Common myeloid progenitor, CD34-positive (primary cell): ENCODE results near the gene SMOC2.

Experiments used
- CTCF ChIA-PET: fragments of 350-600 bp; sonication (Branson Sonifier 250); formaldehyde crosslinking; loops from one replicate; lab custom pipeline; 2021; ENCODE audit warnings: antibody characterized with exemption; lab: Charles Lee
- POLR2A ChIA-PET: fragments of 350-600 bp; sonication (Branson Sonifier 250); formaldehyde crosslinking; loops from one replicate; lab custom pipeline; 2021; ENCODE audit warnings: antibody characterized with exemption; lab: Charles Lee
- DNase-seq, 3 donors: peaks; one replicate each; pipeline versions ENCODE4 v3.0.0 to v3.0.0-alpha.2; 2013
- H3K27ac ChIP-seq, 2 experiments: 1 replicate in 1 of 2; 2 replicates in 1 of 2; pipeline ENCODE4 v1.7.0; 2013; ENCODE audit warnings: inconsistent platforms in 2 of 2, low read length in 2 of 2, mild to moderate bottlenecking in 2 of 2, low read depth in 1 of 2, moderate library complexity in 1 of 2; ENCODE audit not compliant: severe bottlenecking in 2 of 2, insufficient read depth in 1 of 2, poor library complexity in 1 of 2
- H3K27me3 ChIP-seq, 5 experiments: replicated peaks in 2 of 5; 1 replicate in 3 of 5; 2 replicates in 2 of 5; pipeline versions ENCODE4 v1.6.1 to v1.7.0; 2013; ENCODE audit warnings: low read length in 4 of 5, mild to moderate bottlenecking in 2 of 5, moderate library complexity in 2 of 5, inconsistent platforms in 1 of 5; ENCODE audit not compliant: insufficient read depth in 5 of 5, control insufficient read depth in 4 of 5
- H3K36me3 ChIP-seq, 4 experiments: 1 replicate in 2 of 4; 2 replicates in 2 of 4; pipeline versions ENCODE4 v1.6.1 to v1.7.0; 2013; ENCODE audit warnings: low read length in 3 of 4, control low read depth in 1 of 4, mild to moderate bottlenecking in 1 of 4; ENCODE audit not compliant: control insufficient read depth in 4 of 4, insufficient read depth in 4 of 4
- H3K4me1 ChIP-seq, 4 experiments: 1 replicate in 3 of 4; 2 replicates in 1 of 4; pipeline versions ENCODE4 v1.6.1 to v1.7.1; 2013; ENCODE audit warnings: low read length in 3 of 4, mild to moderate bottlenecking in 3 of 4, control low read depth in 1 of 4, inconsistent platforms in 1 of 4, moderate library complexity in 1 of 4; ENCODE audit not compliant: control insufficient read depth in 4 of 4, insufficient read depth in 4 of 4; ENCODE audit errors: control extremely low read depth in 1 of 4
- H3K4me3 ChIP-seq, 7 experiments: 1 replicate in 4 of 7; 2 replicates in 3 of 7; pipeline versions ENCODE4 v1.5.1 to v1.7.0; 2013; ENCODE audit warnings: mild to moderate bottlenecking in 7 of 7, low read length in 6 of 7, moderate library complexity in 6 of 7, inconsistent platforms in 2 of 7, low read depth in 2 of 7, control low read depth in 1 of 7; ENCODE audit not compliant: insufficient read depth in 4 of 7, control insufficient read depth in 1 of 7; ENCODE audit errors: extremely low read depth in 1 of 7
- H3K9me3 ChIP-seq, 5 experiments: 1 replicate in 4 of 5; 2 replicates in 1 of 5; pipeline versions ENCODE4 v1.6.1 to v1.7.1; 2013; ENCODE audit warnings: low read length in 4 of 5, mild to moderate bottlenecking in 2 of 5, inconsistent platforms in 1 of 5, low read depth in 1 of 5, moderate library complexity in 1 of 5; ENCODE audit not compliant: control insufficient read depth in 4 of 5, insufficient read depth in 2 of 5; ENCODE audit errors: control extremely low read depth in 1 of 5
- WGBS: methylation state at CpG from one replicate; pipeline ENCODE4 v1.1.5; 2013; ENCODE audit not compliant: insufficient coverage; 5-methylcytosine and 5-hydroxymethylcytosine counted together

The SMOC2 gene

DNA sequence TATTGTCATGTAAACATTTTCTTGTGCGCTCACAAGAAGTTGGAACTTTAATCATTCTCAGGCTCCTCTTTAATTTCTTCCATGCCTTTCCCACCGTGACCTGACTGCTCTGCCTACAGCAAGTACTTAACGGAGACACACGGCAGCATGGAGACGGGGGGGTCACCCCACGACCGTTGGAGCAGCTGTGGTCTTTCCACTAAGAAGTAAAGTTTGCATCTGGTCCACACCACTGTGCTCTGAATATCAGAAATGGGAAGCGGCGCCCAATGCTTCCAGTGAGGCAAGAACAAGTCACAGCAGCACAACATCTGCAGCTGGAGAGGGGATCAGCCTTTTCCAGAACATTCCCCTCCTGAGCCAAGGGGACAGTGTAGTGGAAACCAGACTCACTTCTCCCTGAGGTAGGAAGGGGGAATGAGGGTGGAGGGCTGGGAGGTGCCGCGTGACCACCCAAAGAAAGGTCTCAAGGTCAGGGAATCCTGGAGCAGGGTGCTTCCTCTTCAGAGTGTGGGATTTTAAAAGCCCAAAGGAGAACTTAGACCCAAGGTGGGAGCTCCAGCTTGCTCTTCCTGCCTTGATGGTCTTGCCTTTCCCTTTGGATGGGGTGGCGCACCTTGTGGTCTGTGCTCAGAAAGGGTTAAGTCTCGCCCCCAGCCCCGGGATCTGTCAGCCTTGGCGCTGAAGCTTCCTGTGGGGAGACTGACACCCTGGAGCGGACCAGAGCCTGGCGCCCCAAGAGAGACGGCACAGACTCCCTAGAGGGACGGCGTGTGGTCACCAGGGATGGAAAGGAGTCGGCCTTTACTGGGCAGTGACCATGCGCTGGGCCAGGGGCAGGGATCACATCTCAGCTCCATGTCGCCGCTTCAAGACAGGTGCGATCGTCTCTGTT lies 25.6 kb upstream of the SMOC2 start:
- DNase-seq: no peak
- no peak overlapping the region for H3K27ac ChIP-seq
- POLR2A ChIA-PET: no interaction called here
- peaks cover 0 to 37% (median 10%) of the 10 kb centered on the region in 5 experiments for H3K27me3 ChIP-seq
- CTCF ChIA-PET: no interaction called here
- 84% methylated on average over 24 of the region's 26 CpGs for WGBS
- H3K4me3 ChIP-seq: no peak overlapping the region
- no peaks in the 10 kb centered on the region for H3K4me1 ChIP-seq
- H3K9me3 ChIP-seq: peaks cover 0 to 2% (median 0%) of the 10 kb centered on the region in 5 experiments
- no peaks in the 10 kb centered on the region for H3K36me3 ChIP-seq

- POLR2A ChIA-PET: no interaction called here
- no peak for DNase-seq
- no peaks in the 10 kb centered on the region for H3K36me3 ChIP-seq
- CTCF ChIA-PET: no interaction called here
- no peaks in the 10 kb centered on the region for H3K4me1 ChIP-seq
- WGBS: 90% methylated on average over 10 of the region's 15 CpGs
- H3K4me3 ChIP-seq: no peak overlapping the region
- H3K27ac ChIP-seq: no peak overlapping the region
- H3K27me3 ChIP-seq: peaks cover 0 to 37% (median 10%) of the 10 kb centered on the region in 5 experiments
- peaks cover 0 to 2% (median 0%) of the 10 kb centered on the region in 5 experiments for H3K9me3 ChIP-seq
Observed at GRCh38 chr6:168415993-168416530, 24.9 kb upstream of the SMOC2 start.

- WGBS: 93% methylated on average over 15 of the region's 15 CpGs
- ChIA-PET CTCF (no interaction called here), POLR2A (no interaction called here)
- DNase-seq: no peak
- Histone ChIP-seq H3K9me3 (peaks cover 0 to 2% (median 0%) of the 10 kb centered on the region in 5 experiments), H3K36me3 (no peaks in the 10 kb centered on the region), H3K27ac (no peak overlapping the region), H3K4me3 (no peak overlapping the region), H3K4me1 (no peaks in the 10 kb centered on the region), H3K27me3 (peaks cover 0 to 42% (median 10%) of the 10 kb centered on the region in 5 experiments)
Observed at GRCh38 chr6:168416531-168416930, 24.5 kb upstream of the SMOC2 start.

DNA sequence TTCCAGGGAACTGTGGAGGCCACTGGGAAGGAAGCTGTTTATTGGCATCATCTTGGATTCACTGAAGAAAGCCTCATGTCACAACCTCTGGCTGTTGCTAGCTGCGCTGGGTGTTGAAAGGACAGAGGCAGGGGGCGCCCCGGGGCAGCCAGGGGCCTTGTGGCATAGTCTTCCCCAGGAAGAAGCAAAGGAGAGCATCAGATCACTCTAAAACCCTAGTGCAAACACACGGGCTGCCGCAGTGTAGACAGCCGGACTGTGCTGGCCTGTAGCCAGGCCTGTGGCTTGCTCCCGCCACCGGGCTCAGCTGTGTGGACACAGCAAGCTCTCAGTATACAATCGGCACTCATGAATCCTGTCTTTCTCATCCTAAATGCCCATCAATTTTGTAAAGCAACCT lies 23.8 kb upstream of the SMOC2 start:
- WGBS: 69% methylated on average over 9 of the region's 9 CpGs
- POLR2A ChIA-PET: no interaction called here

GRCh38 chr6:168417679-168418557 lies 23.1 kb upstream of the SMOC2 start:
- Histone ChIP-seq H3K4me1 (no peaks in the 10 kb centered on the region), H3K9me3 (peaks cover 0 to 2% (median 0%) of the 10 kb centered on the region in 5 experiments), H3K27ac (no peak overlapping the region), H3K36me3 (no peaks in the 10 kb centered on the region), H3K4me3 (no peak overlapping the region), H3K27me3 (peaks cover 0 to 42% (median 10%) of the 10 kb centered on the region in 5 experiments)
- 68% methylated on average over 18 of the region's 19 CpGs for WGBS
- CTCF ChIA-PET: no interaction called here
- no peak for DNase-seq
- POLR2A ChIA-PET: no interaction called here

More for the DNA sequence above, 23.8 kb upstream of the SMOC2 start:
- Histone ChIP-seq H3K27ac (no peak overlapping the region), H3K4me1 (no peaks in the 10 kb centered on the region), H3K9me3 (peaks cover 0 to 2% (median 0%) of the 10 kb centered on the region in 5 experiments), H3K36me3 (no peaks in the 10 kb centered on the region), H3K27me3 (peaks cover 0 to 42% (median 10%) of the 10 kb centered on the region in 5 experiments), H3K4me3 (no peak overlapping the region)
- no peak for DNase-seq
- CTCF ChIA-PET: no interaction called here

GRCh38 chr6:168418711-168419121 lies 22.3 kb upstream of the SMOC2 start:
- WGBS: 79% methylated on average over 7 of the region's 7 CpGs
- no peak overlapping the region for H3K27ac ChIP-seq

More at GRCh38 chr6:168418711-168419121, 22.3 kb upstream of the SMOC2 start:
- no peak overlapping the region for H3K4me3 ChIP-seq
- H3K36me3 ChIP-seq: no peaks in the 10 kb centered on the region
- no peaks in the 10 kb centered on the region for H3K4me1 ChIP-seq
- POLR2A ChIA-PET: no interaction called here
- peaks cover 0 to 42% (median 10%) of the 10 kb centered on the region in 5 experiments for H3K27me3 ChIP-seq
- H3K9me3 ChIP-seq: peaks cover 0 to 2% (median 0%) of the 10 kb centered on the region in 5 experiments
- DNase-seq: no peak
- CTCF ChIA-PET: no interaction called here
